Mucosa of descending colon (tissue), 3 donors: ENCODE results near the gene ATXN7. TPM values are rescaled to one million over a fixed set of nuclear protein-coding genes. Genes with fewer than 3 reads are reported as not detected.

ENCODE experiments used
- ATAC-seq: fragments of 200-7000 bp; cut with Tn5 transposase; one replicate; pipeline ENCODE4 v1.9.1; 2020; ENCODE audit warnings: mild to moderate bottlenecking, moderate library complexity
- DNase-seq, 3 donors: peaks; one replicate each; pipeline ENCODE4 v3.0.0-alpha.2; 2020
- H3K36me3 ChIP-seq: fragments of 200-600 bp; one replicate; pipeline ENCODE4 v1.8.0; 2021; ENCODE audit warnings: low read depth, mild to moderate bottlenecking
- H3K4me1 ChIP-seq: fragments of 200-600 bp; one replicate; pipeline ENCODE4 v1.8.0; 2021; ENCODE audit warnings: low read depth, mild to moderate bottlenecking
- H3K4me3 ChIP-seq: fragments of 200-600 bp; one replicate; pipeline ENCODE4 v1.8.0; 2021; ENCODE audit warnings: mild to moderate bottlenecking
- H3K9me3 ChIP-seq: fragments of 200-600 bp; one replicate; pipeline ENCODE4 v1.8.0; 2021; ENCODE audit warnings: mild to moderate bottlenecking
- CTCF ChIP-seq: fragments of 200-600 bp; IDR thresholded peaks from one replicate; pipeline ENCODE4 v1.8.0; 2022; ENCODE audit warnings: antibody characterized with exemption, mild to moderate bottlenecking
- intact Hi-C, 2 donors: fragments of 100-400 bp; cut with DNase I in 1 of 2; cut with micrococcal nuclease in 1 of 2; formaldehyde crosslinking; loops; one replicate each; pipeline versions ENCODE4 v1.11.0 to v1.11.1; 2022; cut with DNase I, micrococcal nuclease
- total RNA-seq, 3 donors: library from RNA; stranded (reverse); fragmentation: NEBNext Ultra II Directional in 2 of 3; extraction: Animal tissue kit (Norgen Biotek cat#: 25700) in 2 of 3; gene quantifications; one replicate each; pipeline versions ENCODE4 v1.2.1 to v1.2.4, GENCODE V29; 2021 to 2023
- donor health status: DM: no; HTN: no; CAD: no; lungs with moderate emphysema.
- donor health status: DM: no; HTN: no; CAD: no.
- donor health status: DM: no; HTN: yes; CAD: no.

ATXN7 gene
- total RNA-seq, 3 donors from 2014 or later, result 41.2 to 57.4 (median 41.5) TPM

- no peaks in the 10 kb centered on the region for H3K9me3 ChIP-seq
- ATAC-seq (no peak), DNase-seq (no peak)
- intact Hi-C loops, result no loop called here
- H3K36me3 ChIP-seq, result no peaks in the 10 kb centered on the region
- H3K4me1 ChIP-seq, result no peaks in the 10 kb centered on the region
- TF ChIP-seq CTCF, result no peak
- H3K4me3 ChIP-seq, result no peak overlapping the region
Measured at GRCh38 chr3:64028754-64029153, 165.1 kb downstream of the ATXN7 start.

DNA sequence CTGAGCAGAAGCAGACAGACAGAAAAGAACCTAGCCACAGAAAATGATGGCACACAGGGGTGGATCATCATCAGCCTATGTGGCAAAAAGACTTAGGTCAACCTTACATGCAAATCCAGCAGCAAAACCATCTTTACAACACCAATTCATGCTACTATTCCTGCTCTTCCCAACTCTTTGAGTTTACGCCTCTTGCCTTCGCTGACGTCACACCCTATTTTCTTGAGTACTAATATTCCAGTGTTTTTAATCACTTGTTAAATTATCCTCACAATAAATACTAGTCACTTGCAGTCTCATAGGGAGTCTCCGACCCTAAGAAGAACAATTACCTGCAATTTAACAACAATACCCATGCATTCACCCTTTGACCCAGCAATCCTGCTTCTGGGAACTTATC is 165.6 kb downstream of the ATXN7 start:
- no peak for DNase-seq
- no peak for TF ChIP-seq CTCF
- no peak overlapping the region for H3K4me3 ChIP-seq
- H3K9me3 ChIP-seq, result no peaks in the 10 kb centered on the region
- no peaks in the 10 kb centered on the region for H3K4me1 ChIP-seq
- no peak for ATAC-seq
- intact Hi-C loops, result no loop called here
- H3K36me3 ChIP-seq, result no peaks in the 10 kb centered on the region

- peak; percentile 77 for TF ChIP-seq CTCF
Measured at GRCh38 chr3:64030741-64031140, 167.1 kb downstream of the ATXN7 start.

DNA sequence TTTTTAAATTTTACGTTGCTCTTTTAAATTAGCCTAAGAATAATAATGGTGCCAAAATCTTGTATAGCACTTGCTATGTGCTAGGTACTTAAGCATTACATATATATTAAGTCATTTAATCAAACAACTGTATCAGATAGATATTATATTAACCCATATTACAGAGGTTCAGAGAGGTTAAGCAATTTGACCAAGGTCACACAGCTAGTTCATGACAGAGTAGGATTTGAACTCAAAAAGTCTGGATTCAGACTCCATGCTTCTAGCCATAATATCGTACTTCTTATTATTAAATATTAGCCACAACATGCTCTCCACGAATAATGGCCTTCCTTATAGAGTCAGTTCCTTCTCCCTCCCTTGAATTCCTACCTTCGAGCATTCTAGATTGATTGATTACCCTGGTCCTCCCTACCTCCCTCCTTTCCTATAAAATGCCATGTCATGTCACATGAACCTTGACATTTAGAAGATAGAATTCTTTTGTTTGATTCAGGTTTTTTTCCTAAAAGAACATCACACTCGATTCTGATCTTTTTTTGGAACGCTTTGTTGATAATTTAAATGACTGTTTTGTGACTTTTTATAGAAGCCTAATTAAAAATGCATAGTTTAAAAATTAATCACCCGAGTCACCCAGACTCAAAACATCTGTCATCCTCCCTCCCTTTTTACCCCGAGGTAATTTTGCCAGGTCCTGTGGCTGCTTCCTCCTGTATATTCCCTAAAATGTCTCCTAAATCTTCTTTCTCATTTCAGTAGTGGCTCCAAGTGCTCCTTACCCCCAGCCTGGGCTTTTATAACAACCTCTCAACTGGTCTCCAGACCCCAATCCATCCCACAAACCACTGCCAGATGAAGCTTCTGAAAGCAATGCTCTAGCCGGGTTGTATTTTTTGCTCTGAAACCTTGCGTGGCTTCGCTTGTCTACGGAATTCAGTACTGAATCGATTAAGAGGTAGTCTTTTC is 168.2 kb downstream of the ATXN7 start:
- ATAC-seq (no peak), DNase-seq (no peak)
- no peaks in the 10 kb centered on the region for H3K4me1 ChIP-seq
- intact Hi-C loops, result loop anchor here (2.0 to 10.0 kb wide), 4 partner anchors 233 to 453 kb away; no protein-coding TSS in a partner anchor
- TF ChIP-seq CTCF, result no peak
- H3K4me3 ChIP-seq, result no peak overlapping the region
- H3K9me3 ChIP-seq, result no peaks in the 10 kb centered on the region
- H3K36me3 ChIP-seq, result no peaks in the 10 kb centered on the region

More at GRCh38 chr3:64030741-64031140, 167.1 kb downstream of the ATXN7 start:
- ATAC-seq (peak; percentile 98), DNase-seq (peak; percentile 72 to 76 (median 74))
- H3K4me3 ChIP-seq, result no peak overlapping the region
- H3K9me3 ChIP-seq, result no peaks in the 10 kb centered on the region
- intact Hi-C loops, result loop anchor here (2.0 to 10.0 kb wide), 4 partner anchors 234 to 454 kb away; no protein-coding TSS in a partner anchor
- no peaks in the 10 kb centered on the region for H3K4me1 ChIP-seq
- H3K36me3 ChIP-seq, result no peaks in the 10 kb centered on the region

DNA sequence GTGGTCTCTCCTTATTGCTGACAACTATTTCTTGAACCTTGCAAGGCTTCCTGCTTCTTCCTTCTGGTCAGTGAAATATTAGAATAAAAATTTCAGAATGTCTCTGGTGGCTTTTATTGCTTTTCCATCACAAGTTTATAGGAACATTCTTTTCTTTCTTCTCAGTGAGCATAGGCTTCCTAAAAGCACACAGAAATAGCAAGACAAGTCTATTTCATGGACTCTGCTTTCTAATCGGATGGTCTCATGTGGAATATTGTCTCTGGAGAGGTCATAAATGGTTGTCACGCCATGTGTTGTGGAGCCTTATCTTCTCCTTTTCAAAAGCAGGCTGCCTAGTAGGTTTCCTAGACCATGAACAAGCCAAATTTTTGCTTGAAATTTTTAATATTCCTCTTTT is 169.4 kb downstream of the ATXN7 start:
- Histone ChIP-seq H3K4me1 (no peaks in the 10 kb centered on the region), H3K36me3 (no peaks in the 10 kb centered on the region), H3K4me3 (no peak overlapping the region), H3K9me3 (no peaks in the 10 kb centered on the region)
- no peak for TF ChIP-seq CTCF
- intact Hi-C loops, result loop anchor here (5.0 to 10.0 kb wide), 3 partner anchors 232 to 449 kb away; no protein-coding TSS in a partner anchor
- DNase-seq (no peak), ATAC-seq (no peak)
